Kidney capillary endothelial cell (primary cell): ENCODE measurements around the gene ZBED1.

Experiments used
- DNase-seq: peaks from one replicate; pipeline ENCODE4 v3.0.0-alpha.2; 2018; ENCODE audit warnings: low spot score

ZBED1 gene

GRCh38 chrX:2452799-2453198, 48.0 kb downstream of the ZBED1 start:
- no peak for DNase-seq

DNA sequence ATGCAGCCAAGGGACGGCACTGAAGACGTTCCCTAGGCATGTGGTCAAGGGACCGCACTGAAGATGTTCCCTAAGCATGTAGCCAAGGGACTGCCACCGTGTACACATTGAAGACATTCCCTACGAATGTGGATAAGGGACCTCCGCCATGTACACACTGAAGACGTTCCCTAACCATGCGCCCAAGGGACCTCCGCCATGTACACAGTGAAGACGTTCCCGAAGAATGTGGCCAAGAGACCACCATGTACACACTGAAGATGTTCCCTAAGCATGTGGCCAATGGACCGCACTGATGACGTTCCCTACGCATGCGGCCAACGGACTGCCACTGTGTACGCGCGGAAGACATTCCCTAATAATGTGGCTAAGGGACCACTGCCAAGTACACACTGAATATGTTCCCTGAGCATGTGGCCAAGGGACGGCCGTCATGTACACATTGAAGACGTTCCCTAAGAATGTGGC, 48.4 kb downstream of the ZBED1 start:
- no peak for DNase-seq

- DNase-seq: no peak
Measured at GRCh38 chrX:2451501-2452316, 49.1 kb downstream of the ZBED1 start.

DNA sequence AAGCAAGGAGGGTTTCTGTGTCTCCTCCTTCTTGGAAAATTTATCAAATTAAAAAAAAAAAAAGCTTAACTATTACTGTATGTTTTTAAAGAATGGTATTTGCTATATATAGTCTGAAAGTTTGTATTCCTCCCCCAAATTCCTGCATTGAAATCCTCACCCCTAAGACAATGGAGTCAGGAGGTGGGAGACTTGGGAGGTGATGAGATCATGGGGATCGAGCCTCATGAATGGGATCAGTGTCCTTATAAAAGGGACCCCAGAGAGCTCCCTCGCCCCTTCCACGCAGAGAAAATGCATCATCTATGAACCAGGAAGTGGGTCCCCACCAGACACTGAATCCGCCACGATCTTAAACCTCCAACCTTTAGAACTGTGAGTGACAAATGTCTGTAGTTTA, 50.1 kb downstream of the ZBED1 start:
- no peak for DNase-seq

- no peak for DNase-seq
Measured at GRCh38 chrX:2449135-2449886, 51.5 kb downstream of the ZBED1 start.

- no peak for DNase-seq
Measured at GRCh38 chrX:2447484-2447883, 53.3 kb downstream of the ZBED1 start.

DNA sequence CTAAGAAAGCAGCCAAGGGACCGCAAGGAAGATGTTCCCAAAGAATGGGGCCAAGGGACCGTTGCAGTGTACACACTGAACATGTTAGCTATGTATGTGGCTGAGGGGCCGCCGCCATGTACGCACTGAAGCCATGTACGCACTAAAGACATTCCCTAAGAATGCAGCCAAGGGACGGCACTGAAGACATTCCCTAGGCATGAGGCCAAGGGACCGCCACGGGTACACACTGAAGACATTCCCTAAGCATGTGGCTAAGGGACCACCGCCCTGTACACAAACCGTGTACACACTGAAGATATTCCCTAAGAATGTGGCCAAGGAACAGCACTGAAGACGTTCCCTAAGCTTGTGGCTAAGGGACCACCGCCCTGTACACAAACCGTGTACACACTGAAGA, 54.0 kb downstream of the ZBED1 start:
- DNase-seq: no peak

- no peak for DNase-seq
Measured at GRCh38 chrX:2445662-2446623, 54.8 kb downstream of the ZBED1 start.

DNA sequence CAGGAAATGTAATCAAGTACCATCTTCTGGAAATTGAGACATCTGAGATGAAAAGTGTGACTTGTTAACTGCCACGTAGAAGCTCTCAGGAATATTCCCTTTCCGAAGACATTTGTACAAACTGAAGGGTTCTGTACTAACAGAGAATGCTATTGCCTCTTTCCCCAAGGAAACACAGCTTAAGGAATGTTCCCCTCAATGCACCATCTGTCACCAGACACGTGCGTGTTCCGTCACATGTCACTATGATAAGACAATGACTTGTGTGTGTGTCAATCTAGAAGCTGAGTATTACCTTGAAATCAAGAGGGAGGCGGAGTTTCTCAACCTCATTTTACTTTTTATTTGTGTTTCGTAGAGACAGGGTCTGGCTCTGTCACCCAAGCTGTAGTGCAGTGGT, 58.1 kb downstream of the ZBED1 start:
- DNase-seq: no peak

DNA sequence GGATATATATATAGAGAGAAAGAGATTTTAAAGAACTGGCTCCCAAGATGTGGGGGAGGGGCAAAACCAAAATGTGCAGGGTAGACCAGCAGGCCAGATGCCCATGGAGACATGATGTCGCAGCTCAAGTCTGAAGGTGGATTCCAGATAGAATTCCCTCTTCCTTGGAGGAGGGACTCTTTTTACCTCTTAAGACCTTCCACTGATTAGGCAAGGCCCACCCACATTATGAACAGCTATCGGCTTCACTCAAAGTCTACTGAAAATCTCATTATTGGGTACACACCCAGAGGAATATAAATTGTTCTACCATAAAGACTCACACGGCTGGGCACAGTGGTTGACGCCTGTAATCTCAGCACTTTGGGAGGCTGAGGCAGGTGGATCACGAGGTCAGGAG, 59.3 kb downstream of the ZBED1 start:
- DNase-seq: no peak

- no peak for DNase-seq
Measured at GRCh38 chrX:2439613-2440012, 61.2 kb downstream of the ZBED1 start.
